DMS114 treated with DMSO at 0.1 percent for 48 hours (cell line): ENCODE results near the gene DEUP1.
"Not testable (repeated sequence)": the region's sequence is repeated elsewhere in the genome, so short reads cannot be mapped to it uniquely, and the experiment has no call there.

Experiments
- DNase-seq: peaks from one replicate; lab custom pipeline; 2025; ENCODE audit not compliant: unreplicated experiment; lab: John Stamatoyannopoulos, UW

Gene DEUP1

GRCh38 chr11:93359396-93359795 lies 28.9 kb downstream of the DEUP1 start:
- no peak for DNase-seq

- no peak for DNase-seq
Measured at GRCh38 chr11:93361435-93361834, 30.9 kb downstream of the DEUP1 start.

GRCh38 chr11:93368022-93368421 lies 37.5 kb downstream of the DEUP1 start:
- no peak for DNase-seq

- no peak for DNase-seq
Measured at GRCh38 chr11:93370260-93370659, 39.7 kb downstream of the DEUP1 start.

GRCh38 chr11:93389737-93390136 lies 59.2 kb downstream of the DEUP1 start:
- no peak for DNase-seq

GRCh38 chr11:93392867-93393266 lies 62.3 kb downstream of the DEUP1 start:
- no peak for DNase-seq

GRCh38 chr11:93393386-93393785 lies 62.8 kb downstream of the DEUP1 start:
- no peak for DNase-seq

- no peak for DNase-seq
Measured at GRCh38 chr11:93394488-93394887, 63.9 kb downstream of the DEUP1 start.

GRCh38 chr11:93396316-93396715 lies 65.8 kb downstream of the DEUP1 start:
- no peak for DNase-seq

- no peak for DNase-seq
Measured at GRCh38 chr11:93403930-93404329, 73.4 kb downstream of the DEUP1 start.

GRCh38 chr11:93407777-93408401 lies 77.3 kb downstream of the DEUP1 start:
- no peak for DNase-seq

GRCh38 chr11:93410441-93410840 lies 79.9 kb downstream of the DEUP1 start:
- no peak for DNase-seq

GRCh38 chr11:93411705-93412104 lies 81.2 kb downstream of the DEUP1 start:
- no peak for DNase-seq

GRCh38 chr11:93432247-93432646 lies 101.7 kb downstream of the DEUP1 start:
- no peak for DNase-seq

- DNase-seq: not testable (repeated sequence)
Measured at GRCh38 chr11:93443232-93443631, 112.7 kb downstream of the DEUP1 start.

GRCh38 chr11:93444617-93445073 lies 114.1 kb downstream of the DEUP1 start:
- DNase-seq: no peak

- DNase-seq: no peak
Measured at GRCh38 chr11:93458286-93458685, 127.7 kb downstream of the DEUP1 start.

- DNase-seq: not testable (repeated sequence)
Measured at GRCh38 chr11:93463666-93464065, 133.1 kb downstream of the DEUP1 start.

- no peak for DNase-seq
Measured at GRCh38 chr11:93464927-93465540, 134.5 kb downstream of the DEUP1 start.

GRCh38 chr11:93467054-93467453 lies 136.5 kb downstream of the DEUP1 start:
- DNase-seq: no peak

GRCh38 chr11:93468290-93468689 lies 137.7 kb downstream of the DEUP1 start:
- DNase-seq: no peak

- no peak for DNase-seq
Measured at GRCh38 chr11:93474123-93474522, 143.6 kb downstream of the DEUP1 start.

- DNase-seq: no peak
Measured at GRCh38 chr11:93476796-93477195, 146.3 kb downstream of the DEUP1 start.
